ENCODE measurements around the gene LDHAL6B.

LDHAL6B gene

DNA sequence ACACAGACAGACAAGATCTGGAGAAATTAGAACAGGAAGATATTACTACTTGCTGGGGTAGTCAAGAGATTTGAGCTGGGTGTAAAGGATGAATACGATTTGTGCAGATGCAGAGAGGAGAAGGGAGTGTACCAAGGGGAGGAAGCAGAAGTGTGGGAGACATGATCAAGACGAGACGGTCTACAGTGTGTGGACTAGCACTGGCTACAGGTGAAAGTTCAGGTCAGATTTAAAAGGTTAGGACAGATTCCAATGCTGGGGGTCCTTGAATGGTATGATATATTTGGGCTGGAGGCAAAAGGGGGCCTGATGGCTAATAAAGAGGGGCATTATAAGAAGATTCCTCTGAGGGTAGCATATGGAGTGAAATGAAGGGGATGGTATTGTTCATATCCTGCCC is 12.1 kb downstream of the LDHAL6B start:
- no peak for DNase-seq (ENCODE audit: low read depth in 2 of 2)

GRCh38 chr15:59221511-59222505 is 15.2 kb downstream of the LDHAL6B start:
- DNase-seq (ENCODE audit: low read depth in 2 of 2): no peak

- no peak for DNase-seq (ENCODE audit: low read depth in 2 of 2)
These were observed 16.4 kb downstream of the LDHAL6B start for GRCh38 chr15:59222906-59223550.

- no peak for DNase-seq (ENCODE audit: low read depth in 2 of 2)
These were observed 17.1 kb downstream of the LDHAL6B start for GRCh38 chr15:59223736-59224135.

GRCh38 chr15:59224474-59224873 is 17.8 kb downstream of the LDHAL6B start:
- DNase-seq (ENCODE audit: low read depth in 2 of 2): no peak

- DNase-seq (ENCODE audit: low read depth in 2 of 2): no peak
These were observed 20.4 kb downstream of the LDHAL6B start for GRCh38 chr15:59227021-59227420.

DNA sequence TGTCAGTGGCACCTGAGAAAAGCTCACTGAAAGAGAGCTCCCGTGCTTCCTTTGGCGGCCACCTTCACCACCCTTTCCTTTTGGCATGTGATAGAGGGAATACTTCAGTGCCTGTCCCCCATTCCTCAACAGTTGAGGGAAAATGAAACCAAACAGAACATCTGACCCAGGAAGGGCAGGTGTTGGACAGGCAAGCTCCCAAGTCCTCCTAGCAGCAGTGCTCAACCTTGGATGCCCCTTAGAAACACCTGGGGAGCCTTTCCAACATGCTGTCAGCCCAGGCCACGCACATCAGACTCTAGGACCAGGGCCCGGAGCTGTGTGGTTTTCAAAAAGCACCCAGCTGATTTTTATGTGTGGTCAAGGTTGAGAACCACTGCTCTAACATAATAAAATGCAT is 22.4 kb downstream of the LDHAL6B start:
- no peak for DNase-seq (ENCODE audit: low read depth in 2 of 2)

DNA sequence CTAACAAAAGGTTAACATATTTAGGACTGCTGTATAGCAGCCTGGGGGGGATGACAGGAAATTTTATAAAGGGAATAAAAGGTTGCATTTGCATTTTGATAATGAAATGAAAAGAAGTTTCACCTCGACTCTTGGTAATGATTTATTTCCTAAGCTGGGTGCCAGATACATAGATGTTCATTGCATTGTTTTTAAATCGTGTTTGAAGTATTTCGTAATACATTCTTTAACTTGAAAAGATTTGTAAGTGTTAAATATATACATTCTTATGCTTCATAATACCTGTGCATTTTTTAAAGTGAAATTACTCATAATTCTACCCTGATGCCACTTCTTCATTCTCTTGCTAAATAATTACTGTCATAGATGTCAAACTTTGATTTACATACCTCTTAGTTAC is 22.8 kb downstream of the LDHAL6B start:
- DNase-seq (ENCODE audit: low read depth in 2 of 2): no peak

DNA sequence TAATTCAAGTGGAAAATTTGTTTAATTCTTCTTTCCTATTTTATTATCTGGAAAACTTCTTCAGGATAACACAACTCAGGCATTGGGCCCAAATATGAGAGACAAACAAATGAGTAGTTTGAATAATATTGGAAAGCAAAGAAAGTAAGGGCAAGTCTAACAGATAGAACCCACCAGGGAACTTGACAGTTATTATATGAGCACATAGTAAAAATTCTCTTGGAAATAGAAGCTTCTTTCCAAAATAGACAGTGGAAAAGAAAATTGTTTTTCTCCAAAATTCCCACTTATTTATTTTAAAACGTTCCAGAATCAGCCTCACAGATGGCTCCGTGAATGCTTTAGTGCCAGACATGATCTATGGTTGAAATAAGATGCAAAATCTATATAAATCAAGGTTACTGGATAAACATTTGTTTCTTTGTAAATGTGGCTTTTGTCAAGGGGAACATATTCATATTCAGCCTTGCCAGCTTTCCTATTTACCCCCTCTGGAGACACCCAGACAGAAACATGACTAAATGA is 23.9 kb downstream of the LDHAL6B start:
- no peak for DNase-seq (ENCODE audit: low read depth in 2 of 2)

DNA sequence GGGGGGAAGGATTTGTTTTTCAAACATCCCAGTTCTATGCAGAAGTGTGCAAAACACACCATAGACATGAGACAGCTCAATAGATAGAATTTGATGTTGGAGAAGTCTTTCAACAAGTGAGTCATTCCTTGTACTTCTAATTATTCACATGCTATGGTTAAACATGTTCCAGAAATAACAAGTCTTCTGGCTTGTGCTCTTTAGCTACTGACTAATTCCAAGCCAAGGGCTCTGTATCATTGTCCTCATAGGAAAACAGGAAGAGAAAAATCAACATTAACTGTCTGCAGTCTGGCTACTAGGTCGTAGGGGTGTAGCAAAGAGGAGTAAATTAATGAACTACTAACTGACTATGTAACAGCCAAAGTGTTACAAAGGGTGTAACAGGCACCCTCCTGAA is 25.8 kb downstream of the LDHAL6B start:
- no peak for DNase-seq (ENCODE audit: low read depth in 2 of 2)

- no peak for DNase-seq (ENCODE audit: low read depth in 2 of 2)
These were observed 29.8 kb downstream of the LDHAL6B start for GRCh38 chr15:59236394-59236793.

DNA sequence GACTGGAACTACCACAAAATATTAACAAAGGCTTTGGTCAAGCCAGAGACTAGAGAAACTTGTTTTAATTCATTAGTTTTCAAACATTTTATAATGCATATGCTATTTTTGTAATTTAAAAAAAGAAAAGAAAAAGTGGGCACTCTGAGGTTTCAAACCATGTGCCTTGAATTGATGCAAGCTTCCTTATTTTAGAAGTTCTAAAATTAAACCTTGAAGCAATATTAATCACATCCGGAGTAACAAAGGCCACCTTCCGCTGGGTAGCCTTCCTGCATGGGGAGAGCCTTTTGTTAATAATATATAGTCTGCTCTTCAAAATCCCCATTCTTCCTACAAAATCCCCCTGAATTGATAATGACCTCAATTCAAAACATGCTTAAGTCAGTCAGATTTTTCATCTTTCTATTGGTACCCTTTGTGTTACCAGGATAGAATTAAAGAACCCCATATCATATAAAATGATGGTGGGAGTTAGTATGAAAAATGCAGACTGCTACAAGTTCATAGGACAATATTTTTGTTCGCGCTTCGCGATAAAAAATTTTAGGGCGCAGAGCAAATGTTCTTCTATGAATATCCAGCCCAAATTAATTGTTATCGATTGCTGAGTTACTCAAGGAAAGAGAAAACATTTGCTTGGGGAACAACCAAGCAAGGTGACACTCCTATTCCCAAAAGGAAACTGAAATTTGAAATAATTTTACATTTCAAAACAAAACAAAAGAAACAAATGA is 30.6 kb downstream of the LDHAL6B start:
- no peak for DNase-seq (ENCODE audit: low read depth in 2 of 2)

DNA sequence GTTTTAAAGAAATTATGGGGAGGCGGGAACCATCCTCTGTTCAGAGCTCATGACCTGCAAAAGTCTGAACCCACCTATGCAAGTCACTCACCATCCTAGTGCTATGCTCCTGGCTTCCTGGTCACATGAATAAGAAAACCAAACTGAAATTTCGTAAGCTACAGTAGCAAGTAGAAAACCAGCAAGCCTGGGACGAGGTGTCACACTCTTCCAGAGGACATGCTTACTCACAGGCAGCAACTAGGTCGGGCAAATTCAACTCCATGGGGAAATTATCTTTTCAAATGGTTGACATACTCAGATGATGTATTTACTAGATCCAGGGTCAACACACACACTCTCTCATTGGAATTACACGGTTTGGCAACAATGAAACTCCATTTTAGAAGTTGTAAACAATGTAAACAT is 31.3 kb downstream of the LDHAL6B start:
- no peak for DNase-seq (ENCODE audit: low read depth in 2 of 2)

- DNase-seq (ENCODE audit: low read depth in 2 of 2): no peak
These were observed 33.4 kb downstream of the LDHAL6B start for GRCh38 chr15:59240036-59240435.

DNA sequence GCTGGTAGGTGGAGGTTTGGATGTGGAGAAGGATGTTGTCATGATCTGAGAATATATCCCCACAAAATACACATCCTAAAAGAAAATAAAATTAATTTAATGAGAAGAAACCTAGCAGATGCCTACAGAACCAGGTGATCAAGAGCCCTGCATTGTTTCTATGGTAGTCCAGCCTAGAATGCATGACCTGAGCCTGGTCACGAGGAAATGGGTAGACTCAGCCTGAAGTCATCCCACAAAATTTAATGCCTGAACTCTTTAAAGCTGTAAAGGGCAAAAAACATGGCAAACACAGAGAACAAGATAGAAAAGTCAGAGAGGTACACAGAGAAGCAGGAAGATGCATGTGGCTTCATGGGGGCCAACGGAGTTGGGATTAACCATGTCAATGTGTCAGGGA is 36.0 kb downstream of the LDHAL6B start:
- DNase-seq (ENCODE audit: low read depth in 2 of 2): no peak

GRCh38 chr15:59243622-59244021 is 37.0 kb downstream of the LDHAL6B start:
- DNase-seq (ENCODE audit: low read depth in 2 of 2): no peak

GRCh38 chr15:59244337-59244736 is 37.7 kb downstream of the LDHAL6B start:
- DNase-seq (ENCODE audit: low read depth in 2 of 2): no peak

- no peak for DNase-seq (ENCODE audit: low read depth in 2 of 2)
These were observed 38.9 kb downstream of the LDHAL6B start for GRCh38 chr15:59245559-59245958.

DNA sequence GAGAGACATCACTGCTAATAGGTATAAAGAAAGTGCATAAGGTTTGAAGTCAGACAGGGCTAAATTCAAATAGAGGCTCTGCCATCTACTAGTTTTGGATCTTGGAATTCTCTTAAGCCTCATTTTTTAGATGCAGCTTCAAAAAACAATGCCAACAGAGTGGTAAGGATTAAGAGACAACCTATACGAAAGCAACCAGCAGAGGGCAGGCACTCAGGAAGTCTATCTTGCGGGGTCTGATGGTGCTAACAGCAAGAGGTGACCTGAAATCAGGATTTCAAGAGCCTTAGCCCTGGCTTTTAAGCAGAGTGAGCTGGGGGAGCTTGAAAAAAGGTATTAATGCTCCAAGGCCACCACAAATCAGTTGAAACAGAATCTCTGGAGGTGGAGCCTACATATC is 40.7 kb downstream of the LDHAL6B start:
- DNase-seq (ENCODE audit: low read depth in 2 of 2): peak; percentile 10 to 34

DNA sequence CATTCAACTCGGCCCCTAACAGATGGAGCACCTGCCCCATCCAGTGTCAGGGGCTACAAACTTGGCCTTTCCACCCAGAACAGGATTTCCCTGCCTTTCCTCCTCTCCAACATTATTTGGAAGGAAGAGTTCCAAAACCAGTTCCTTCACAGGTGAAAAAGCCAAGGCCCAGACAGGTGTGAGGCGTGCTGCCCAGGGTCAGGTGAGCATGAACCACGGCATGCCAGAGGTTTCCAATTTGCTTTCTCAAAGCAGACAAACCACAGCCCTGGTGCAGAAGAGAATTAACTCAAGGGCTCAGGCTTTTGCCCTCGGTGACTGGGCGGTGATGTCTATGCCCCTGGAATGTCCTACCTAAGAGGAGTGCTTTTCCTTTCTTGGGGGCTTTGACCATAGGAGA is 43.2 kb downstream of the LDHAL6B start:
- no peak for DNase-seq (ENCODE audit: low read depth in 2 of 2)

GRCh38 chr15:59250249-59250648 is 43.6 kb downstream of the LDHAL6B start:
- DNase-seq (ENCODE audit: low read depth in 2 of 2): no peak

Data from stimulated activated CD4-positive, alpha-beta T cell treated with anti-CD3 and anti-CD28 coated beads, Interleukin-15, amount 100 ng/mL, for 48 hours (primary cell).